Right lobe of liver (tissue), 6 donors: ENCODE data around the gene ITGA3. TPM values are rescaled to one million over a fixed set of nuclear protein-coding genes. Genes with fewer than 3 reads are reported as not detected.

Experiments
- ATAC-seq, 4 donors: fragments of 200-7000 bp; cut with Tn5 transposase; one replicate each; pipeline ENCODE4 v1.9.1; 2020; ENCODE audit warnings: mild to moderate bottlenecking in 4 of 4, moderate library complexity in 4 of 4
- DNase-seq, 3 donors: peaks; one replicate each; pipeline ENCODE4 v3.0.0-alpha.2; 2020
- H3K27ac ChIP-seq, 3 donors: fragments of 200-600 bp; one replicate each; pipeline ENCODE4 v1.8.0; 2022
- H3K27me3 ChIP-seq, 2 donors: fragments of 200-600 bp; one replicate each; pipeline ENCODE4 v1.8.0; 2022
- H3K36me3 ChIP-seq, 4 donors: fragments of 200-600 bp; sonication (generic) in 1 of 4; one replicate each; pipeline versions ENCODE4 v1.5.1 to v1.8.0; 2017 to 2022; ENCODE audit warnings: control low read depth in 1 of 4
- H3K4me1 ChIP-seq, 4 donors: fragments of 200-600 bp; sonication (generic) in 1 of 4; one replicate each; pipeline versions ENCODE4 v1.5.1 to v1.8.0; 2017 to 2022; ENCODE audit warnings: control low read depth in 1 of 4
- H3K4me3 ChIP-seq, 3 donors: fragments of 200-600 bp; one replicate each; pipeline ENCODE4 v1.8.0; 2022
- H3K9me3 ChIP-seq, 4 donors: fragments of 200-600 bp; sonication (generic) in 1 of 4; one replicate each; pipeline versions ENCODE4 v1.5.1 to v1.8.0; 2017 to 2022; ENCODE audit warnings: control low read depth in 1 of 4
- POLR2A ChIP-seq: fragments of 450-650 bp; IDR thresholded peaks from one replicate; pipeline ENCODE4 v1.6.1; 2017; ENCODE audit warnings: antibody characterized with exemption, mild to moderate bottlenecking
- WGBS: methylation state at CpG from one replicate; pipeline ENCODE4 v1.1.6; 2018; ENCODE audit warnings: low coverage, low lambda C conversion rate; ENCODE audit not compliant: insufficient coverage; ENCODE audit errors: missing lambda C conversion rate; 5-methylcytosine and 5-hydroxymethylcytosine counted together
- intact Hi-C, 2 donors: fragments of 100-400 bp; cut with DNase I; formaldehyde crosslinking; loops; one replicate each; pipeline versions ENCODE4 v1.11.2 to v1.14.1; 2022
- total RNA-seq, 6 experiments: library from RNA; depleted of rRNA in 2 of 6; stranded (reverse); fragments of >200 nt in 2 of 6; fragmentation: NEBNext Ultra II Directional in 3 of 6; extraction: Animal tissue kit (Norgen Biotek cat#: 25700) in 3 of 6; gene quantifications; one replicate each; pipeline versions ENCODE4 v1.1.0 to v1.2.4, GENCODE V29; 2016 to 2023
- TF ChIP-seq, protein P1 (sequence below), 4 donors: fragments of 200-600 bp in 3 of 4; fragments of 450-650 bp in 1 of 4; IDR thresholded peaks; one replicate each; pipeline versions ENCODE4 v1.5.1 to v1.8.0; 2016 to 2022; ENCODE audit warnings: antibody characterized with exemption in 4 of 4, mild to moderate bottlenecking in 2 of 4
- donor health status: DM: no; HTN: yes; CAD: no.
- donor health status: DM: no; HTN: no; CAD: no.
- donor health status: DM: no; HTN: no; CAD: no.
- donor health status: DM: no; HTN: yes; CAD: no.
- donor health status: DM: no; HTN: yes; CAD: no.

Gene ITGA3
- total RNA-seq, 6 experiments from 2014 or later: 1.4 to 3.7 (median 2.4) TPM

DNA sequence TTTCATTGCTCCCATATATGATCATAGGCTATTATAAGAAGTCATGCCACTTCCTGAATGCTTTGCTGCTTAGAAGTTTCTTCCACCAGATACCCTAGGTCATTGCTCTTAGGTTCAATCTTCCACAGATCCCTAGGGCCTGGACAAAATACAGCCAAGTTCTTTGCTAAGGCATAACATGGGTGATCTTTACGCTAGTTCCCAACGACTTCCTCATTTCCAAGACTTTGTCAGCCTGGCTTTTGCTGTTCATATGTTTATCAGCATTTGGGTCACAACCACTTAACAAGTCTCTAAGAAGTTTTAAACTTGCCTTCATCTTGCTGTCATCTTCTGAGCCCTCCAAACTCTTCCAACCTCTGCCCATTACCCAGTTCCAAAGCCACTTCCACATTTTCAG is 40.8 kb upstream of the ITGA3 start:
- H3K27ac ChIP-seq: no peak overlapping the region
- H3K4me1 ChIP-seq: no peaks in the 10 kb centered on the region
- H3K36me3 ChIP-seq: no peaks in the 10 kb centered on the region
- no peak for DNase-seq
- no peaks in the 10 kb centered on the region for H3K9me3 ChIP-seq
- H3K4me3 ChIP-seq: no peak overlapping the region
- ATAC-seq: no peak
- intact Hi-C loops: no loop called here
- H3K27me3 ChIP-seq: no peaks in the 10 kb centered on the region
- TF ChIP-seq POLR2A: no peak
- TF ChIP-seq, protein P1, sequence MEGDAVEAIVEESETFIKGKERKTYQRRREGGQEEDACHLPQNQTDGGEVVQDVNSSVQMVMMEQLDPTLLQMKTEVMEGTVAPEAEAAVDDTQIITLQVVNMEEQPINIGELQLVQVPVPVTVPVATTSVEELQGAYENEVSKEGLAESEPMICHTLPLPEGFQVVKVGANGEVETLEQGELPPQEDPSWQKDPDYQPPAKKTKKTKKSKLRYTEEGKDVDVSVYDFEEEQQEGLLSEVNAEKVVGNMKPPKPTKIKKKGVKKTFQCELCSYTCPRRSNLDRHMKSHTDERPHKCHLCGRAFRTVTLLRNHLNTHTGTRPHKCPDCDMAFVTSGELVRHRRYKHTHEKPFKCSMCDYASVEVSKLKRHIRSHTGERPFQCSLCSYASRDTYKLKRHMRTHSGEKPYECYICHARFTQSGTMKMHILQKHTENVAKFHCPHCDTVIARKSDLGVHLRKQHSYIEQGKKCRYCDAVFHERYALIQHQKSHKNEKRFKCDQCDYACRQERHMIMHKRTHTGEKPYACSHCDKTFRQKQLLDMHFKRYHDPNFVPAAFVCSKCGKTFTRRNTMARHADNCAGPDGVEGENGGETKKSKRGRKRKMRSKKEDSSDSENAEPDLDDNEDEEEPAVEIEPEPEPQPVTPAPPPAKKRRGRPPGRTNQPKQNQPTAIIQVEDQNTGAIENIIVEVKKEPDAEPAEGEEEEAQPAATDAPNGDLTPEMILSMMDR (IDR thresholded peaks at IDR 0.05): no peak
- WGBS: 73% methylated on average over 2 of the region's 2 CpGs

DNA sequence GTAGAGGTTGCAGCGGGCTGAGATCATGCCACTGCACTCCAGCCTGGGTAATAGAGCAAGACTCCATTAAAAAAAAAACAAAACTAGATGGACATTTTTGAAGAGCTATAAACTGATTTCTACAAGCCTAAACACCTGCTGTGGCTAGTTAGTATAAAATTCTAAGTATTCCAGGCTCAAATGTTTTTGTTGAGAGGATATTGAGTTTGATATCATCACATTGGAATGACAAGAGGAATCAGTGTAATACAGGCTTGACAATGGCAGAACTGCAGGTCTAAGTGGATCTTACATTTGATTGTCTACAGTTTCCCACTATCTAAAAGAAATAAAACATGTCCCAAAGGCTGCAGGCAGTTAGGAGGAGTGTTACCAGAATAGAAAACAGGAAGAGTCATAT is 37.0 kb upstream of the ITGA3 start:
- Histone ChIP-seq H3K4me3 (no peak overlapping the region), H3K36me3 (no peaks in the 10 kb centered on the region), H3K27me3 (no peaks in the 10 kb centered on the region), H3K9me3 (no peaks in the 10 kb centered on the region), H3K27ac (no peak overlapping the region), H3K4me1 (no peaks in the 10 kb centered on the region)
- ATAC-seq (no peak), DNase-seq (no peak)
- intact Hi-C loops: no loop called here
- TF ChIP-seq, protein P1 (IDR thresholded peaks at IDR 0.05): no peak
- TF ChIP-seq POLR2A: no peak
- WGBS: 100% methylated on average over 1 of the region's 1 CpG

DNA sequence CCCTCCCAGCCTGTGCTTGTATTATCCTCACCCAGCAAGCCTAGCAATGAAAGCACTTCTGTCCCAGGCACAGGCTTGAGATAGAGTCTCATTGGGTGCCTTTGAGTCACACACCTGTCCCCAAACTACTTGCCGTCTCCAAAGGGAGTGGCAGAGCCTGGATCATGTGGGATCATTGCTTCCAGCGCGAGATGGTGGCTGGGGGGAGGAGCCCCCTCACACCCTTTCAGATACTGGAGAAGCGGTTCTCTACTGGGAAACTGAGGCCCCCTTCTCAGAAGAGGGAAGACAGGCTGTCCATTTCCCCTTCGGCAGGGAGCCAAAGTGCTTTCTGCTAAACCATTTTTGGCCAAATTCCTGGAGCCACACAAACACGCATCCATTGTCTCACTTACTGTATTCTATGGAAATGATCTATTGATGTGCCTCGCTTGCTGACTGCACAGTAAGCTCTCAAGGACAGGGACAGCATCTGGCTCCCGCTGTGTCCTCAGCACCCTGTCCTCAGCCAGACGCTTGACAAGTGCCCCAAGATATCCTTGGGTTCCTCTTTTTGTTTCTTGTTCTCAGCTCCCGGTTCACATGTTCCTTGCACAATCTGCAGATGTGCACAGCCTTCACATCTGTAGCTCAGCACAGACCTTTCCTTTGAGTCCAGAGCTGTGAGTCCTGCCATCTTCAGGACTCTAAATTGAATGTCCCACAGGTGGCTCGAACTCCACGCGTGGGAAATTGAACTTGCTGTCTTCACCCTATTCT is 34.9 kb upstream of the ITGA3 start:
- DNase-seq (no peak), ATAC-seq (no peak)
- no peaks in the 10 kb centered on the region for H3K36me3 ChIP-seq
- no peak overlapping the region for H3K27ac ChIP-seq
- WGBS: 57% methylated on average over 7 of the region's 13 CpGs
- intact Hi-C loops: loop anchor here in 1 of 2 donors (10.0 kb wide), 1 partner anchor 54 kb away; no protein-coding TSS in a partner anchor
- no peaks in the 10 kb centered on the region for H3K4me1 ChIP-seq
- H3K27me3 ChIP-seq: no peaks in the 10 kb centered on the region
- no peaks in the 10 kb centered on the region for H3K9me3 ChIP-seq
- H3K4me3 ChIP-seq: no peak overlapping the region
- TF ChIP-seq POLR2A: no peak
- TF ChIP-seq, protein P1 (IDR thresholded peaks at IDR 0.05): no peak

DNA sequence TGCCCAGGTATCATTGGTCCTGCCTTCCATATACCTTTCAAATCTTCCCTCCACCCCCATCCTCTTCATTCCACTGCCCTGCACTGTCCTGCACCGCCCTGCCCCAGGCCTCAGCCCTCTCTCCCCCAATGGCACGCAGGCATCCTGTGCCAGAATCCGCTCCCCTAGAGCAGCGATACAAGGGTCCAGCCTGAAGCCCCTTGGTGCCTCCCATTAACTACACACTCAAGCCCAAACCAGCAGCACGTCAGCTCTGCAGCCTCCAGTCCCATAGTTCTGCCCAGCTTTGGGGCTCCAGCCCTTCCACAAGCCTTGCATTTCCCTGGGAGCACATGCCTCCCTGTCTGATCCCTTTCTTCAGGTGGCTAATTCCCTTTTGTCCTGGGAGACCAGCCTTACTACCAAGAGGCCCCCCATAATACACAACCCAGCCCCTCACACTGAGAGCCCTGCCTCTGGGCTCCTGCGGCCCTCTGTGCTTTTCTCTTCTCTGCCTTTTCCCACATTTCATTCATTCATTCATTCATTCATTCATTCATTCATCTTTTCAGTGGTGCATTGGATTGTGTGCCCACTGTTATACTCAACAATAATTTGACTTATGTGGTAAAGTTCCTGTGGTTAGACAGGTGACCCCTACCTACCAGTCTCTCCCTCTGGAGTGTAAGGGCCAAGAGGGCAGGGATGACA is 34.1 kb upstream of the ITGA3 start:
- Histone ChIP-seq H3K27ac (no peak overlapping the region), H3K4me1 (no peaks in the 10 kb centered on the region), H3K36me3 (no peaks in the 10 kb centered on the region), H3K27me3 (no peaks in the 10 kb centered on the region), H3K9me3 (no peaks in the 10 kb centered on the region), H3K4me3 (no peak overlapping the region)
- DNase-seq (no peak), ATAC-seq (no peak)
- TF ChIP-seq POLR2A: no peak
- 86% methylated on average over 6 of the region's 6 CpGs for WGBS
- intact Hi-C loops: loop anchor here in 1 of 2 donors (10.0 kb wide), 1 partner anchor 53 kb away; no protein-coding TSS in a partner anchor
